ENCODE measurements around the gene SYNJ2.

SYNJ2 gene

GRCh38 chr6:158029668-158030230 lies 48.1 kb downstream of the SYNJ2 start:
- DNase-seq: peak; percentile 63 to 80

DNA sequence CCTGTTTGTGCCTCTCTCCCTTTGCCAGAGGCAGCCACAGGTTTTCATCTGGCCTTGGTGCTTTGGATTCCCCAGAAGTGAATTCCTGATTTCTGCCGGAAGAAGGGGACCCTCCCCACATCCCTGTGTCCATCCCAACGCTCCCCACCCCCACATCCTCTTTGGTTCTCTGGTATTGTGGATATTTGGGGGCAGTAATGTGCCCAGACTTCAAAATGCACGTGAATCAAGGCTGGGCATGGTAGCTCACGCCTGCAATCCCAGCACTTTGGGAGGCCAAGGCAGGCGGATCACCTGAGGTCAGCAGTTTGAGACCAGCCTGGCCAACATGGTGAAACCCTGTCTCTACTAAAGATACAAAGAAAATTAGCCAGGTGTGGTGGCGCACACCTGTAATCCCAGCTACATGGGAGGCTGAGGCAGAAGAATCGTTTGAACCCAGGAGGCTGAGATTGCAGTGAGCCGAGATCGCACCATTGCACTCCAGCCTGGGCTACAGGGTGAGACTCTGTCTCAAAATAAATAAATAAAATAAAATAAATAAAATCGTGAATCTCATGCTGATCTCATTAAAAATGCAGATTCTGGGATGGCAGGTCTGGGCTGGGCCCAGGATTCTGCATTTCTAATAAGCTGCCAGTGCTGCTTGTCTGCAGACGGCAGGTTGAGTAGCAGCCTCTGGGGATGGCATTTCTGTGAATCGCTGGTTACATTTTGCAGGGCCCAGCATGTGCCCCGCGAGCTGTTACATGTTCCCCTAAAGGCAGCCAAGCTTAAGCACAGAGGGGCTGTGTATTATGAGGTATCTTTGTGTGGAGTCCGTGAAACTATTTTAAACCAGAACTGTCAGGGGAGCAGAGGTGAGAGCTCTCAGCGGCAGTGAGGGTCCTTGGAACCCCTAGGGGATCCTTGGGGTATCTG lies 49.0 kb downstream of the SYNJ2 start:
- DNase-seq: no peak

DNA sequence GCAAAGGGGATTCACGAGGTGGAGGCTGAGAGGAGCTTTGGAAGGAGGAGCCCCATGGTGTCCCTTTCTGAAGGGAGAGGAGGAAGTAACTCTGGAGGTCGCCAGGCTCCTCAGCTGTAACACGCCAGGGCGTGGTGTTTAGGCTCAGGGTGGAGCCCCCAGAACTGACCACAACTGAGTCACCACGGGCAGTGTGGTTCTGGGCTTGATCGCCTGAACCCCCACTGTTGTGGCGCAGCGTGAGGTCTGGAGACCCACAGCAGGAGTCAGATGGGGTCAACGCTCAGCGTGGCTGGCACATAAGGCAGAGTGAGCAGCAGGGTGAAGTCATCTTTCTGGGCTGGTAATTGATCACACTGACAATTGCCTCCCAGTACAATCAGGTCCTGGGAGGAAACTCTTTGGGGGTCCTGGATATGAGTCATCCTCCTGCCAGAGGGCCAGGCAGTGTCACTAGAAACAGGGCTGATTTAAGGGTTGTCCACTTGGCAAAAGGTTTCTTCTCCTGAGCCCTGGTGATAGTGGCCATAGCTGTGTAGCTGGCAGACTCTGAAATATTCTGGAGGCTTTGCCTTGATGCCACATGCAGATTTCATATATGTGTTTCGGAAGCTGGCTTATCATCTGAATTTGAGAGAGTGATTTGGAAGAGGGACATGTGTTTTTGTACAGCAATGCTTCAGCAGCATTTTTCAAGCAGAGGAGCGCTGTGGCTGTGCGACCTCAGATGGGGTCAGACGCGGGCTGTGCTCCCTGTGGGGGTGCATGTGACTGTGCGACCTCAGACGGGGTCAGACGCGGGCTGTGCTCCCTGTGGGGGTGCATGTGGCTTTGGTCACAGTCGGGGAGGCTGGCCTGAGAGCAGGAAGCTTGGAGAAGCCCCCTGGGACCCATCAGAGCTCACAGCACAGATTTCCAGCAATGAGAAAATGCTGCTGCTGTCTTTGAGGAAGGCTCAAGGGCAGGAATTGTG lies 50.0 kb downstream of the SYNJ2 start:
- DNase-seq: peak; percentile 93 to 97

- no peak for DNase-seq
Observed at GRCh38 chr6:158032354-158032733, 50.7 kb downstream of the SYNJ2 start.

GRCh38 chr6:158033077-158033750 lies 51.6 kb downstream of the SYNJ2 start:
- no peak for DNase-seq

- DNase-seq: no peak
Observed at GRCh38 chr6:158033751-158034702, 52.4 kb downstream of the SYNJ2 start.

DNA sequence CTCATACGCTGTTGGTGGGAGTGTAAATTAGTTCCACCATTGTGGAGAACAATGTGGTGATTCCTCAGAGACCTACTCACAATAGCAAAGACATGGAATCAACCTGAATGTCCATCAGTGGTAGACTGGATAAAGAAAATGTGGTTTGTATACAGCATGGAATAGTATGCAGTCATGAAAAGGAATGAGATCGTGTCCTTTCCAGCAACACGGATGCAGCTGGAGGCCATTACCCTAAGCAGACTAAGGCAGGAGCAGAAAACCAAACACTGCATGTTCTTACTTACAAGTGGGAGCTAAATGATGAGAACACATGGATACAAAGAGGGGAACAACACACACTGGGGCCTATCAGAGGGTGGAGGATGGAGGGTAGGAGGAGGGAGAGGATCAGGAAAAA lies 54.6 kb downstream of the SYNJ2 start:
- DNase-seq: no peak

GRCh38 chr6:158037021-158037420 lies 55.4 kb downstream of the SYNJ2 start:
- DNase-seq: no peak

DNA sequence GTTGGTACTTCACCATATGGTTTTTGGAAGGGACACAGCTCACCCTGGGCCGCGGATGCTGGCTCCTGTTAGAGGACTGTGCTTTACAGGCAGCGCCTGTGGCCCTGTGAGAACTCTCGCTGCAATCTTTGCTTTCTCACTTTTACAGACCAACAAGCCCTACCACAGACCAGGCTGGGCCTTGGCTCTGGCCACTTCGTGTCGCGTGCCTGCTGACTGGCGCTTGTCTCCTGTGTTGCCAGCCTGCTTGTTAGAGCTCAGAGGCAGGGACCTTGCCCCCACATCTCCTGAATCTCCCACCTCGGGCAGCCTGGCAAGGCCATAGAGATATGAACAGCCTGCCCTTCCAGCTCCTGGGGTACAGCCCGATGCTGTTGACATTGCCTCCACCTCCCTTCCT lies 56.1 kb downstream of the SYNJ2 start:
- DNase-seq: no peak

DNA sequence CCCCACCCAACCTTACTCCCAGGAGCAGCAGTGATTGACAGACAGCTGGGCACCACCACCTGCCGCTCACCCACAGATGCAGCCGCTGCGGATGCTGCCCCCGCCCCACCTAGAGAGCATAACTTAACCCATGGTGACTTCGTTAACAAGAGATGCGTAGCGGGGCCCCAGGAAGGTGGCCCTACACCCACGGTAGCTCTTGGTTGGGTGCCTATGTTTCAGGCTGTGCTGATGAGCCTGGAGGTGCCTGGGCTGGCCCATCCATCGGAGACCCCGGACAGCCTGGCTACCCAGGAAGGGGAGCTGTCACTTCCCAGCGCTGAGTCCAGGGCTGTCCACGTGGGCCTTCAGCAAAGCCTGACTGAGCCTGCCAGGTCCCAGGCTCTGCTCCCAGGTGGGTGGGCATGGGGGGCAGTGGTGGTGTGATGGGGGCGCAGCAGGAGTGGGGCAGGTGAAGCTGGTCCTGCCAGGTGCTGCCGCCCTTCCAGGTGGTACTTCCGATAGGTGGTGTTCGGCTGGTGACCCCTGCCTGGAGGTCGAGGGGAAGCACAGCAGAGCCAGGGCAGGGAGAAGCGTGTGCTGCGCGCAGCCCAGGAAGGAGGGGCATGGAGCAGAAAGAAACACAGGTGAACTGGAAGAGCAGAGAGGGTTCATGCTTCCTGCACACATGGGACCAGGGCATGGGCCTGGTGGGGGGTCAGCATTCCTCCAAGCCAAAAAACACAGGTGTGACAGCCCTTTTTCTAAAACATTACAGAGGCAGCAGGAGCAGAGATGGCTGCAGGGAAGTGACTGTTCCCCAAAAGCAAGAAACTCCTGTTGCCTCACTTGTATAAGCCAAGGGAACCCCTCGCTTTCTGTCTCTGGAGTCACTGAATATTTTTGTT lies 56.9 kb downstream of the SYNJ2 start:
- no peak for DNase-seq

- no peak for DNase-seq
Observed at GRCh38 chr6:158039178-158039557, 57.5 kb downstream of the SYNJ2 start.

GRCh38 chr6:158039571-158040050 lies 57.9 kb downstream of the SYNJ2 start:
- peak in 1 of 2 donors; percentile 40 for DNase-seq

DNA sequence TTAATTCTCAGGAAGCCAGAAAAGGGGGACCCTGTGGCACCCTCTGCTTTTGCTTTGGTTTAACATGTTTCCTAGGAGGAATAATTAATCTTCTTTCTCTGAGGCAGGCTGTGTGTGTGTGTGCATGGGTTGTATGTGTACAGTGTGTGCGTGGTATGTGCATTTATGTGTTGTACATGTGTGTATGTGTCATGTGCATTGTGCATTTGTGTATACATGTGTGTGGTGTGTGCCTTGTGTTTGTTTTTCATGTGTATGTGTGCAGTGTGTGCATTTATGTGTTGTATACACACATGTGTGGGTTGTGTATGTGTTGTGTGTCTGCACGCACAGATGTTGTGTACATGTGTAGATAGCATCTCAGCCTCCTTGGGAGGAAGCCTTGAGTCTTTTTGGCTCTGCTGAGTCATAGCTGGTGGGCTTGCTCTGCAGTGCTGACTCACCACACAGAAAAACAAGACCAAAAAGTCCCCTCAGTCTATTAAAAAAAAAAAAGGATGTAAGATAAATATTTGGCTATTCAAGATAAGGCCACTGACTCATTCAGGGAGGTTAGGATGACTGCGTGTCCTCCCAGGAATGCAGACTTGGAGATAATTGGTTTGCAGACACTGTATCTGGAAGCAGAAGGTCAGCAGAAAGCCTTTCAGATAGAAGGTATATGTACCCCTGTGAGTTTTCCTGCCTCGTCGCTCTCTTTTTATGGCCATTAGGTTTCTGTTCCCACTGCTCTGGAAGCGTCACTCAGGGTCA lies 58.6 kb downstream of the SYNJ2 start:
- peak; percentile 70 to 82 for DNase-seq

DNA sequence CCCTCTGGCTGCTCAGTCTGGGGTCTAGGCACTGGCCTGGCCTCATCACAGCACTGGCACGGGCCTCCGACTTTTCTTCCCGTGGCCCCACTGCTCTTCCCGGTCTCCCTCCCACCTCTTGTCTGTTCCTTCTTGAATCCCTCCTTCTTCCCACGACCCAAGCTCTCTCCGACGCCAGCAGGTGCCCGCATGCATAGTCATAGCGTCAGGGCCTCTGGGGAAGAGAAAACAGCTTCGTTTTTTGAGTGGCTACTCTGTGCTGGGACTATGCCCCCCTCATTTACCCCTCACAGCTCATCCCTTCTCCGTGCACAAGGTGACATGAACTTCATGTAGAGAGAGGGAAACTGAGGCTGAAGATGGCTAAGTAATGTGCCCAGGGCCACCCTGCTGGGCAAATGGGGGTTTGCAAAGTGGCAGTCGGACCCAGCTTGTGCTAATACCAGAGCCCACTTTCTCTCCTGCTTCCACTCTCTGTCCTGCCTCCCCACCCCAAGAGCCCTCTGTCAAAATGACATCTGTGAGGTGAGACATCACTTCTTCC lies 59.2 kb downstream of the SYNJ2 start:
- DNase-seq: no peak

- no peak for DNase-seq
Observed at GRCh38 chr6:158041370-158041769, 59.7 kb downstream of the SYNJ2 start.

- DNase-seq: no peak
Observed at GRCh38 chr6:158041788-158042187, 60.1 kb downstream of the SYNJ2 start.

DNA sequence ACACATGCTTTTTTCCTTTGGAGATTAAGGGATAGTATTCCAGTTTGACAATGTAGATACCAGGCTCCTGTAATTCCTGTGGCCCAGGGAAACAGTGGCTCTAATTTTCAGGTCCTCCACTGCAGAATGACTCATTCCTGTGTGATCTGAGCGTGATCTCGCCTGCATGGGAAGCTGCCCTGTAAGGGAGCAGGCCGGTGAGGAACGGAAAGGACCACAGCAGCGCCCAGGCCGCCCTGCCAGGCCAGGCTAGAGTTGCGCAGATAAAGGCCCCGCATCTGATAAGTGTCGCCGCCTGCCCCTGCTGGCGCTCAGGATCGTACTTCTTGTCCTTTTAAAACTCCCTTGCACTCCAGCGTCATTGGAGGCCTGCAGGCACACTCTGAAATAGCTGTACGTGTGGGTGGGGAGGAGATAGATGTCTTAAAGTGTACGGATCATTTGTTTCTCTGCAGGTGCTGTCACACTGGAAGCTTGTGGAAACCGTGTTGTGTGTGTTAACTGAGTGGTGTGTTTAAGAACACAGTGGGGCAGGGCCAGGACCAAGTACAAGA lies 60.7 kb downstream of the SYNJ2 start:
- DNase-seq: peak; percentile 45 to 87

DNA sequence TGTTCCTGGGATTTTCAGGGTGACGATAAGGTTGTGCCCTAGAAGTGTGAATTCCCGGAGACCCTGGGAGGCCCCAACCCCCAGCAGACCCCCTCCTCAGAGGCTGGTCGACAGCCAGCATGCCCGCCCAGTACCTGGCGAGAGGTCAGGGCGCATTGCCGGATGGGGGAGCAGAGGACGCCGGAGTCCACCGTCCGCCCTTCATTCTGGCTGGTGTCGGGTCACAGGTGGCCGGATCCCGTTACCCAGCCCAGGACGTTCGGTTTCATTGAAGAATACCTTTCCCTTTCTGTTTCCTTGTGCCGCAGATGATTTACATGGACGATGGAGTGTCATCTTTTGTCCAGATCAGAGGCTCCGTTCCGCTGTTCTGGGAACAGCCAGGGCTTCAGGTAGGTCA lies 61.3 kb downstream of the SYNJ2 start:
- no peak for DNase-seq

Data from inflammatory macrophage (primary cell).